Esophagus squamous epithelium (tissue), 5 donors: ENCODE data around the gene KCNH4. TPM values are rescaled to one million over a fixed set of nuclear protein-coding genes. Genes with fewer than 3 reads are reported as not detected.
A peak's percentile ranks its signal among the peaks of the same experiment; 100 is the strongest.

Experiments used
- DNase-seq: peaks from one replicate; lab custom pipeline; 2025; lab: John Stamatoyannopoulos, UW
- H3K27ac ChIP-seq, 4 donors: fragments of 200-600 bp; sonication (generic); one replicate each; pipeline ENCODE4 v1.5.1; 2016 to 2019; ENCODE audit warnings: mild to moderate bottlenecking in 1 of 4
- H3K27me3 ChIP-seq, 4 donors: fragments of 200-600 bp; sonication (generic); 1 replicate in 3 of 4; 2 replicates in 1 of 4; pipeline versions ENCODE4 v1.5.1 to v1.6.0; 2017 to 2021; ENCODE audit warnings: antibody characterized with exemption in 1 of 4
- H3K36me3 ChIP-seq, 3 donors: fragments of 200-600 bp; sonication (generic); one replicate each; pipeline ENCODE4 v1.5.1; 2016 to 2019
- H3K4me1 ChIP-seq, 3 donors: fragments of 200-600 bp; sonication (generic); one replicate each; pipeline ENCODE4 v1.5.1; 2017 to 2019
- H3K4me3 ChIP-seq, 4 donors: fragments of 200-600 bp; sonication (generic); 1 replicate in 3 of 4; 2 replicates in 1 of 4; pipeline ENCODE4 v1.5.1; 2016 to 2019; ENCODE audit warnings: mild to moderate bottlenecking in 2 of 4, moderate library complexity in 1 of 4
- H3K9me3 ChIP-seq, 3 donors: fragments of 200-600 bp; sonication (generic); one replicate each; pipeline ENCODE4 v1.5.1; 2016 to 2019
- CTCF ChIP-seq, 6 experiments: fragments of 450-650 bp in 4 of 6; fragments of 200-600 bp in 2 of 6; sonication (generic) in 2 of 6; IDR thresholded peaks; one replicate each; pipeline ENCODE4 v1.5.1; 2016 to 2019; ENCODE audit warnings: antibody characterized with exemption in 6 of 6, mild to moderate bottlenecking in 4 of 6, moderate library complexity in 4 of 6
- POLR2A ChIP-seq, 4 donors: fragments of 450-650 bp; IDR thresholded peaks; one replicate each; pipeline ENCODE4 v1.6.1; 2017; ENCODE audit warnings: antibody characterized with exemption in 4 of 4, mild to moderate bottlenecking in 4 of 4, moderate library complexity in 3 of 4
- WGBS, 2 donors: methylation state at CpG; one replicate each; pipeline ENCODE4 v1.1.5; 2018; 5-methylcytosine and 5-hydroxymethylcytosine counted together
- intact Hi-C: fragments of 100-400 bp; cut with DNase I; formaldehyde crosslinking; loops from one replicate; pipeline ENCODE4 v1.15.0; 2022
- total RNA-seq, 4 donors: library from RNA; depleted of rRNA; stranded (reverse); fragments of >200 nt; gene quantifications; one replicate each; pipeline ENCODE4 v1.1.0, GENCODE V29; 2016
- donor health status: DM: yes; HTN: yes; CAD: no.

The KCNH4 gene
- total RNA-seq, 4 donors from 2014 or later: under 0.01 to 0.09 TPM; not detected in 2

DNA sequence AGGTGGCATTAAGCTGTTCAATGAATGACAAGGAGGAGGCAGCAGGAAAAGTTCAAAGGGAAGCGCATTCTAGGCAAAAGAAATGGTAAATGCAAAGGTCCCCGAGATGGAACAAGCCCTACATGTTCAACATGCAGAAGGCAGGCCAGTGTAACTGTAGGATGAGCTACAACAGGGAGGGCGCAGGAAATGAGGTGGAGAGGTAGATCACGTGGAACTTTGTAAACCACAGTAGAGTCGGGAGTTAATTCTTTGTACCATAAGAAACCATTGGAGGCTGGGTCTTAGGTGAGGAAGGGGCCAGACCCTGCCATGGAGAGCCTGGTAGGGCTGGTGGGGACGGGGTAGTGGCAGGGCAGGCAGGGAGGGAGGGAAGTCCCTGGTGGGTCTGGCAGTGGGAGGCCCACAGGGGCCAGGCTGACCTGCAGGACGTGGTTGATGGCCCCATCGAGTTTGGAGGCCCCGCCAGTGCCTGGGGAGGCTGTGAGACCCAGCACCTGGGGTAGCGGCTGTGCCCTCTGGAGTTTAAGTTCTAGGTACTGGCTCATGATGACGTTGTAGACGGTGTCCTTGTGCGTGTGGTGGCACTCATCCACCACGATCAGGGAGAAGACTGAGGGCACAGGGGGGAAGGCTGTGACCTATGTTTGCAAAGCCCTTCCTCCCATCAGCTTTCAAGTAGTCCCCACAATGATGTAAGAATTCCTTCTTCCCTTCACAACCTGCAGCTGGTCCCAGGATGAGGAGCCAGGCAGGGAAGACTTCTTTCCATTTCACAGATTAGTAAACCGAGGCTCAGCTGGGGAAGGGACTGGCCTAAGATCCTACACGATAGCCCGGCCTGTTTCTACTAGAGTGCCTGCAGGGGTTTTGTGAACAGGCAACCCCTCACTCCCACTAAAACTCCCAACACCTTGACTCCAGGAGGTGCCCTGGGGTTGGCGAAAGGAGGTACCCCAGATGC is 70.4 kb downstream of the KCNH4 start:
- H3K4me1 ChIP-seq: peaks cover 20 to 57% (median 20%) of the 10 kb centered on the region in 3 donors
- WGBS, 2 donors: 82 to 84% methylated on average over 14 to 18 of the region's 18 CpGs
- TF ChIP-seq CTCF (IDR thresholded peaks at IDR 0.05): no peak
- TF ChIP-seq POLR2A (IDR thresholded peaks at IDR 0.05): no peak
- intact Hi-C loops: no loop called here
- H3K36me3 ChIP-seq: peaks cover 0 to 43% (median 0%) of the 10 kb centered on the region in 3 donors
- no peak for DNase-seq
- H3K27ac ChIP-seq: peak overlapping the region in 2 of 4 donors; percentile 94 to 97
- no peak overlapping the region for H3K4me3 ChIP-seq
- no peaks in the 10 kb centered on the region for H3K27me3 ChIP-seq
- H3K9me3 ChIP-seq: no peaks in the 10 kb centered on the region

- no peak for TF ChIP-seq CTCF (IDR thresholded peaks at IDR 0.05)
- no peak for TF ChIP-seq POLR2A (IDR thresholded peaks at IDR 0.05)
- no peaks in the 10 kb centered on the region for H3K9me3 ChIP-seq
- H3K27me3 ChIP-seq: no peaks in the 10 kb centered on the region
- peaks cover 20 to 46% (median 20%) of the 10 kb centered on the region in 3 donors for H3K4me1 ChIP-seq
- DNase-seq: no peak
- no peak overlapping the region for H3K4me3 ChIP-seq
- intact Hi-C loops: no loop called here
- 82% methylated on average over 8 of the region's 9 CpGs; no CpG with 5 or more reads in 1 of the 2 donors for WGBS, 2 donors
- peaks cover 0 to 41% (median 0%) of the 10 kb centered on the region in 3 donors for H3K36me3 ChIP-seq
- H3K27ac ChIP-seq: no peak overlapping the region
These were observed 71.9 kb downstream of the KCNH4 start for GRCh38 chr17:42109086-42109485.

DNA sequence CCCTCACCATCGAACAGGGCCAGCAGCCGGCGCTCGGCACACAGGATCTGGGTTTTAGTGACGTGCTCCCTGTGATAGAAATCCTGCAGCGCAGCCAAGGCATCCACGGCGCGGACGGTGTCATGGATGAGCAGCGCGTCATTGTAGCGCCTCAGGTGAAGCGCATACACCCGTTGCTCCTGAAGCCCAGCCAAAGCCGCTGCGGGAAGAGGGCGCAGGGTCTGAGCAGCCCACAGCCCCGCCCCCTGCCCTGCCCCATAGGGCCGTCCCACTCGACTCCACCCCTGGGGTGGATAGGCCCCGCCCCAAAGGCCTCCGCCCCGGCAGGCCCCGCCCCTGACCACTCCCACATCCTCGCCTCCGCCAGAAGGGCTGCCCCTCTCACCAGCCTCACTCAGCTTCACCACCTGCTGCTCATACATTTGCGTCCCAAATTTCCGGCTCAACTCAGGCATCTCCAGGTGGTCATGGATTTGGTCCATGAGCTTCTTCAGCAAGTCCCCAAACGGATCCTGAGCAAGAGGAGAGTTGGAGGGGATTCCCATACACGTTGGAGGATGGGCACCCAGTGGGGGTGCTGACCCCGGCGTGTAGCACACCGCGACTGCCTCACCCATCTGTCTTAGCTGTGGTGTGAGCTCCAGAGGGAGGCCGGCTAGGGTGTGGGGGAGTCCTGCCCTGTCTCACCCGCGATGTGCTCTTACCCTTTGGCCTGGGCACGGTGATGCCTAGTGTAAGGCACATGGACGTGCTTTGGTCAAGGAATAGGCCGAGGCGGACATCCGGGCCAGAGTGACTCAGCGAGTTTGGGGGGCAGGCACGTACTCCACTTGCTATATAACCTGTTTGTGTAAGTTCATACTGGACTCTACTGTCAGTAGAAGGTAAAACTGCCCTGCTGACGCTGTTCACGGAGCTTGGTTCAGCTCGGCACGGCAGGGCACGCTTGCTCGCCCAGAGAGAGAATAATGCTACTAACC is 73.1 kb downstream of the KCNH4 start:
- no peak for DNase-seq
- TF ChIP-seq CTCF (IDR thresholded peaks at IDR 0.05): no peak
- TF ChIP-seq POLR2A (IDR thresholded peaks at IDR 0.05): no peak
- 47 to 69% methylated on average over 14 to 26 of the region's 51 CpGs for WGBS, 2 donors
- H3K4me3 ChIP-seq: peak overlapping the region in 2 of 4 donors; percentile 23 to 52
- H3K27ac ChIP-seq: no peak overlapping the region
- peaks cover 0 to 35% (median 0%) of the 10 kb centered on the region in 3 donors for H3K36me3 ChIP-seq
- intact Hi-C loops: no loop called here
- H3K27me3 ChIP-seq: no peaks in the 10 kb centered on the region
- peaks cover 13 to 35% (median 17%) of the 10 kb centered on the region in 3 donors for H3K4me1 ChIP-seq
- no peaks in the 10 kb centered on the region for H3K9me3 ChIP-seq

GRCh38 chr17:42107124-42107523 is 73.8 kb downstream of the KCNH4 start:
- H3K4me3 ChIP-seq: peak overlapping the region in 2 of 4 donors; percentile 23 to 52
- peaks cover 0 to 35% (median 0%) of the 10 kb centered on the region in 3 donors for H3K36me3 ChIP-seq
- TF ChIP-seq POLR2A (IDR thresholded peaks at IDR 0.05): no peak
- TF ChIP-seq CTCF (IDR thresholded peaks at IDR 0.05): no peak
- H3K4me1 ChIP-seq: peaks cover 11 to 32% (median 11%) of the 10 kb centered on the region in 3 donors
- WGBS, 2 donors: 59 to 69% methylated on average over 5 to 6 of the region's 6 CpGs
- H3K27ac ChIP-seq: no peak overlapping the region
- no peaks in the 10 kb centered on the region for H3K27me3 ChIP-seq
- H3K9me3 ChIP-seq: no peaks in the 10 kb centered on the region
- no peak for DNase-seq
- intact Hi-C loops: no loop called here

Other genes with a start within 250 kb of the KCNH4 start
- 10 to 100 TPM; 45.3 to 66.0 (median 53.0) TPM for gene CNP, start 214.3 kb downstream of the KCNH4 start, total RNA-seq
- 10 to 100 TPM; 42.6 to 82.0 (median 67.2) TPM for gene DNAJC7, start 163.7 kb downstream of the KCNH4 start, total RNA-seq
- gene NKIRAS2, start 161.1 kb downstream of the KCNH4 start, total RNA-seq: 10 to 100 TPM; 34.0 to 48.6 (median 35.7) TPM
- gene C17orf113, start 130.5 kb downstream of the KCNH4 start, total RNA-seq: under 1 TPM in 3 of 4 donors, not detected in 1; 0.35 to 0.57 (median 0.48) TPM
- under 1 TPM in 2 of 4 donors, not detected in 2; 0.18 to 0.38 TPM for gene ZNF385C, start 82.7 kb downstream of the KCNH4 start, total RNA-seq
- gene DHX58, start 68.4 kb downstream of the KCNH4 start, total RNA-seq: 10 to 100 TPM in 1 of 4 donors, 1 to 10 TPM in 3; 3.9 to 10.4 (median 8.9) TPM
- 10 to 100 TPM in 3 of 4 donors, 1 to 10 TPM in 1; 9.3 to 34.1 (median 27.0) TPM for gene KAT2A, start 59.8 kb downstream of the KCNH4 start, total RNA-seq
- gene HSPB9, start 58.3 kb downstream of the KCNH4 start, total RNA-seq: not detected
- 100 to 1,000 TPM in 1 of 4 donors, 10 to 100 TPM in 3; 68.5 to 107 (median 78.6) TPM for gene RAB5C, start 26.2 kb downstream of the KCNH4 start, total RNA-seq
- gene HCRT, start 4.3 kb upstream of the KCNH4 start, total RNA-seq: not detected
- gene GHDC, start 13.4 kb upstream of the KCNH4 start, total RNA-seq: 10 to 100 TPM in 2 of 4 donors, 1 to 10 TPM in 2; 5.5 to 22.0 (median 13.1) TPM
- gene STAT5B, start 95.2 kb upstream of the KCNH4 start, total RNA-seq: 10 to 100 TPM; 17.9 to 57.6 (median 19.5) TPM
- gene STAT5A, start 107.4 kb upstream of the KCNH4 start, total RNA-seq: 10 to 100 TPM in 3 of 4 donors, 1 to 10 TPM in 1; 7.3 to 34.3 (median 14.0) TPM
- gene STAT3, start 207.3 kb upstream of the KCNH4 start, total RNA-seq: 100 to 1,000 TPM; 137 to 229 (median 176) TPM
- 100 to 1,000 TPM in 2 of 4 donors, 10 to 100 TPM in 2; 67.8 to 210 (median 113) TPM for gene CAVIN1, start 242.1 kb upstream of the KCNH4 start, total RNA-seq